Osteocyte (in vitro differentiated cells): ENCODE measurements around the gene ADAMTSL3. TPM values are rescaled to one million over a fixed set of nuclear protein-coding genes. Genes with fewer than 3 reads are reported as not detected.

Source experiments
- DNase-seq: peaks from one replicate; pipeline ENCODE4 v3.0.0; 2021; ENCODE audit warnings: mixed read lengths; ENCODE audit not compliant: unreplicated experiment; ENCODE audit errors: extremely low spot score
- H3K27ac Mint-ChIP-seq: one replicate; pipeline ENCODE4 v1.8.0; 2021; ENCODE audit warnings: mild to moderate bottlenecking, mixed read lengths; ENCODE audit not compliant: unreplicated experiment
- H3K27me3 Mint-ChIP-seq: one replicate; pipeline ENCODE4 v1.8.0; 2021; ENCODE audit warnings: mixed read lengths; ENCODE audit not compliant: unreplicated experiment
- H3K36me3 Mint-ChIP-seq: one replicate; pipeline ENCODE4 v1.8.0; 2021; ENCODE audit warnings: mixed read lengths; ENCODE audit not compliant: unreplicated experiment
- H3K4me1 Mint-ChIP-seq: one replicate; pipeline ENCODE4 v1.8.0; 2021; ENCODE audit warnings: mixed read lengths; ENCODE audit not compliant: unreplicated experiment
- H3K4me3 Mint-ChIP-seq: one replicate; pipeline ENCODE4 v1.8.0; 2021; ENCODE audit warnings: mild to moderate bottlenecking, moderate library complexity, mixed read lengths; ENCODE audit not compliant: unreplicated experiment
- H3K9me3 Mint-ChIP-seq: one replicate; pipeline ENCODE4 v1.8.0; 2021; ENCODE audit warnings: mixed read lengths; ENCODE audit not compliant: unreplicated experiment
- total RNA-seq: library from RNA; stranded (reverse); gene quantifications from 2 replicates; pipeline ENCODE4 v1.2.1, GENCODE V29; 2021
- TF ChIP-seq, protein P1 (sequence below): fragments of 200-600 bp; sonication (generic); IDR thresholded peaks from 2 replicates; pipeline ENCODE4 v1.5.0; 2021; ENCODE audit warnings: antibody characterized with exemption, mild to moderate bottlenecking, moderate library complexity

Gene ADAMTSL3
- total RNA-seq, 1 donor from 2014 or later, result not detected

DNA sequence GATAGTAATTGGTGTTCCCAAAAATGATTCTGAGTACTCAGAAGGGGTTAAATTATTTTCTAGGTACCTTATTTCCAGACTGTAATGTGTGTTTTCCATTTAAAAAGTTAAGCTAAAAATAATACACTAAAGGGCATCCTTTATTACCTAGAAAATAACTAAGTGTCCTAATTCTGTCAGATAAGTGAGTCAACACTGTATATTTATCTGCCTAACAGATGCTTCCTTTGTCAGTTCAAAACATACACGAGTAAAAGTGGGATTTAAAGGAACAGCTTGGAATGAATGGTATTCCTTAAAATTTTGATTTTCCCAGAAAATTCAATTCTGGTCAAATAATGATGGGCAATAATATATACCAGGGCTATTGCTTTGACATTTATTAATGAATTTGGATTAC is 78.3 kb downstream of the ADAMTSL3 start:
- Mint-ChIP-seq H3K27me3 (no peaks in the 10 kb centered on the region), H3K4me3 (no peak overlapping the region), H3K36me3 (no peaks in the 10 kb centered on the region), H3K9me3 (peaks cover 32% of the 10 kb centered on the region), H3K27ac (no peak overlapping the region), H3K4me1 (no peaks in the 10 kb centered on the region)
- no peak for DNase-seq
- TF ChIP-seq, protein P1, sequence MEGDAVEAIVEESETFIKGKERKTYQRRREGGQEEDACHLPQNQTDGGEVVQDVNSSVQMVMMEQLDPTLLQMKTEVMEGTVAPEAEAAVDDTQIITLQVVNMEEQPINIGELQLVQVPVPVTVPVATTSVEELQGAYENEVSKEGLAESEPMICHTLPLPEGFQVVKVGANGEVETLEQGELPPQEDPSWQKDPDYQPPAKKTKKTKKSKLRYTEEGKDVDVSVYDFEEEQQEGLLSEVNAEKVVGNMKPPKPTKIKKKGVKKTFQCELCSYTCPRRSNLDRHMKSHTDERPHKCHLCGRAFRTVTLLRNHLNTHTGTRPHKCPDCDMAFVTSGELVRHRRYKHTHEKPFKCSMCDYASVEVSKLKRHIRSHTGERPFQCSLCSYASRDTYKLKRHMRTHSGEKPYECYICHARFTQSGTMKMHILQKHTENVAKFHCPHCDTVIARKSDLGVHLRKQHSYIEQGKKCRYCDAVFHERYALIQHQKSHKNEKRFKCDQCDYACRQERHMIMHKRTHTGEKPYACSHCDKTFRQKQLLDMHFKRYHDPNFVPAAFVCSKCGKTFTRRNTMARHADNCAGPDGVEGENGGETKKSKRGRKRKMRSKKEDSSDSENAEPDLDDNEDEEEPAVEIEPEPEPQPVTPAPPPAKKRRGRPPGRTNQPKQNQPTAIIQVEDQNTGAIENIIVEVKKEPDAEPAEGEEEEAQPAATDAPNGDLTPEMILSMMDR, result no peak

DNA sequence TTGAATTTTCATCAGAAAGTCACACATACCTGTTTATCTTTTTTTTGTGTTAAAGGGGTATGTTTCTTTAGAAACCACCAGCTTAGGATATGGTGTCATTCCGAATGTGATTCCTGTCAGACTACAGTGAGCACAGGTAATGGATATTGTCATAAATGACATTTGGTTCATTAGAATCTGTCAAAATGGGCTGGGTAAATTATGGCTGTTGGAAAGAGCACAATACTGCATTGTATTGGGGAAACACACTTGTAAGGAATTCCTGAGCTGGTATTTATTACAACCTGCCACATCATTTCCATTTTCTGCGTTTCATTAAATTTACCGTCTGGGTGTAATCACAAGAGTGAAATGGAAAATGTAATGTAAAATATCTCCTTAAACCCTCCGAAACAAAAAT is 78.8 kb downstream of the ADAMTSL3 start:
- peaks cover 26% of the 10 kb centered on the region for H3K9me3 Mint-ChIP-seq
- no peaks in the 10 kb centered on the region for H3K36me3 Mint-ChIP-seq
- H3K4me1 Mint-ChIP-seq, result no peaks in the 10 kb centered on the region
- H3K4me3 Mint-ChIP-seq, result no peak overlapping the region
- TF ChIP-seq, protein P1, result no peak
- H3K27me3 Mint-ChIP-seq, result no peaks in the 10 kb centered on the region
- no peak overlapping the region for H3K27ac Mint-ChIP-seq
- no peak for DNase-seq

DNA sequence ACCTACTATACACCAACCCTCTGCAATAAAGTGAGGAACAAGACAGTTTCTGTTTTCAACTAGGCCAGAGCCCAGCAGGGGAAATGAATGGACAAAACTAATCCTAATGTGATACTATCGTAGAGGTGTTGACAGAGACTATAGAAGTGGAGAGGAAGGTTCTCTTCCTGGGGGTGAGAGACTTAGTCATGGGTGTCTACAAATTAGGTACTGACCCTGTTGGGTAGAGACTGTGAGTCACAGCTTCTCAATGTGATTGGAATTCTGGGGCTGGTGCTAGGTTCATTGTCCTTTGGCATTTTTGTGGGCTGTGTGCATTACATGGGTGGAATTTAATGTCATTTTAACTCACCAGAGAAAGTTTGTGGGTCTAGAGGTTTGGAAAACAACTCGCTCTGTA is 79.3 kb downstream of the ADAMTSL3 start:
- Mint-ChIP-seq H3K4me1 (no peaks in the 10 kb centered on the region), H3K27ac (no peak overlapping the region), H3K36me3 (no peaks in the 10 kb centered on the region), H3K9me3 (peaks cover 22% of the 10 kb centered on the region), H3K27me3 (no peaks in the 10 kb centered on the region), H3K4me3 (no peak overlapping the region)
- TF ChIP-seq, protein P1, result no peak
- DNase-seq, result no peak

DNA sequence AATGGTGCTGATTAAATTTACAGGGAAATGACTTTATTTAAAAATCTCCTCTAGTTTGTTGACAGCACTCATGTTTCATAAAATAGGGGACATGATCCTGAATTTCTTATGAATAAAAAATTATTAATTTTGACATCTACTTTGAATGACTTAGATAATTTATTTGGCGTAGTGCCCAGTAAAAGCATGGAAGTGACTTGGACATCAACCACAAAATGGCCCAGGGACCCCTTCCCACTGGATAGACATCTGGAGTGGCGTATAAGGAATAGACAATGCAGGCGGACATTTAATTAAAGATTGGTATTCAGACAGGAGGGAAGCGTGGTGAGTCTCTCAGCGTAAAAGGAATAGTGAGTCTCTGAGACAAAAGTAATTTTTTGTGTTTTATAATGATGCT is 79.8 kb downstream of the ADAMTSL3 start:
- Mint-ChIP-seq H3K9me3 (peaks cover 22% of the 10 kb centered on the region), H3K27ac (no peak overlapping the region), H3K36me3 (no peaks in the 10 kb centered on the region), H3K4me1 (no peaks in the 10 kb centered on the region), H3K27me3 (no peaks in the 10 kb centered on the region), H3K4me3 (no peak overlapping the region)
- DNase-seq, result no peak
- TF ChIP-seq, protein P1, result no peak

DNA sequence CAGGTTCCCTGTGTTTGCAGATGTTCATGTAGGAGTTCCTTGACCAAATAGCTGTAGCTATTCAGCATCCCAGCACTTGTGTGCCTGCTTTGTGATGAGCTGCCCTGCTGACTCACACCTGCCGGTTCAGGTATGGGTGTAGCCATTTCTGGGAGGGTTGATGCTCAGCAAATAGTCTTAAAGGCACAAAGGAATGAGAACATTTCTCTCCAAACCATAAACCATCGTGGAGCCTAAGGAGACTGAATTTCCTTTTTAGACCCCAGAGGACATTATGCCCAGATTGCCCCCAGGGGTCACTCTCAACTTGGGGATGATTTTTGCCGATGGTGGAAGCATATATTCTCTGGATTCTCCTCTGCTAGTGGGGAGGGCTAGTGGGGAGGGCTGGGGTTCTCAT is 80.6 kb downstream of the ADAMTSL3 start:
- Mint-ChIP-seq H3K9me3 (peaks cover 16% of the 10 kb centered on the region), H3K4me1 (no peaks in the 10 kb centered on the region), H3K27ac (no peak overlapping the region), H3K27me3 (no peaks in the 10 kb centered on the region), H3K36me3 (no peaks in the 10 kb centered on the region), H3K4me3 (no peak overlapping the region)
- no peak for DNase-seq
- TF ChIP-seq, protein P1, result no peak
